SU-DHL-6 (cell line): Measurements from ENCODE around the gene SYTL5.

Experiments used
- H2AFZ ChIP-seq: fragments of 200-600 bp; sonication (generic); 2 replicates; pipeline ENCODE4 v1.6.1; 2014; ENCODE audit warnings: low read depth, mild to moderate bottlenecking, moderate library complexity, mixed read lengths, antibody characterized with exemption, low read length; ENCODE audit not compliant: severe bottlenecking
- H3F3A ChIP-seq: fragments of 200-600 bp; shearing (Covaris generic); 2 replicates; pipeline ENCODE4 v1.6.0; 2016; ENCODE audit warnings: antibody characterized with exemption, mild to moderate bottlenecking; ENCODE audit not compliant: insufficient read depth
- H3K27ac ChIP-seq: fragments of 200-600 bp; sonication (generic); 2 replicates; pipeline ENCODE4 v1.5.1; 2016; ENCODE audit warnings: low read depth, mild to moderate bottlenecking, low read length, moderate library complexity, mixed read lengths
- H3K27me3 ChIP-seq: fragments of 200-600 bp; sonication (generic), shearing (Covaris generic); 2 replicates; pipeline ENCODE4 v1.6.0; 2014; ENCODE audit warnings: mild to moderate bottlenecking, low read length
- H3K36me3 ChIP-seq: fragments of 200-600 bp; sonication (generic); 2 replicates; pipeline ENCODE4 v1.6.1; 2014; ENCODE audit warnings: mild to moderate bottlenecking, low read length, mixed read lengths
- H3K4me2 ChIP-seq: fragments of 300-600, 200-600 bp; shearing (Covaris generic), sonication (generic); 2 replicates; pipeline ENCODE4 v1.6.0; 2014; ENCODE audit warnings: low read length, low read depth, mild to moderate bottlenecking; ENCODE audit not compliant: poor library complexity, severe bottlenecking
- H3K4me3 ChIP-seq: fragments of 200-600 bp; sonication (generic); 2 replicates; pipeline ENCODE4 v1.5.1; 2014; ENCODE audit warnings: antibody characterized with exemption, low read length, mild to moderate bottlenecking, mixed read lengths; ENCODE audit not compliant: insufficient read depth, poor library complexity, severe bottlenecking
- H3K79me2 ChIP-seq: fragments of 200-600 bp; sonication (generic); 2 replicates; pipeline ENCODE4 v1.6.1; 2014; ENCODE audit warnings: mild to moderate bottlenecking, low read length, moderate library complexity; ENCODE audit not compliant: insufficient read depth
- H3K9ac ChIP-seq: fragments of 200-600 bp; sonication (generic); 2 replicates; pipeline ENCODE4 v1.7.0; 2014; ENCODE audit warnings: mild to moderate bottlenecking, low read length
- H3K9me2 ChIP-seq: fragments of 200-600 bp; sonication (generic); replicated peaks from 2 replicates; pipeline ENCODE4 v1.6.1; 2014; ENCODE audit warnings: low read length; ENCODE audit not compliant: insufficient read depth
- H3K9me3 ChIP-seq: fragments of 200-600 bp; sonication (generic); 2 replicates; pipeline ENCODE4 v1.6.1; 2014; ENCODE audit warnings: low read length, mixed read lengths; ENCODE audit not compliant: insufficient read depth
- H4K20me1 ChIP-seq: fragments of 200-600 bp; sonication (generic); 2 replicates; pipeline ENCODE4 v1.6.1; 2014; ENCODE audit warnings: low read depth, mild to moderate bottlenecking, antibody characterized with exemption, low read length, moderate library complexity, mixed read lengths
- CTCF ChIP-seq: fragments of 200-600 bp; sonication (generic); IDR thresholded peaks from one replicate; pipeline ENCODE4 v1.5.1; 2017; ENCODE audit warnings: antibody characterized with exemption, mild to moderate bottlenecking, low read length, moderate library complexity; ENCODE audit not compliant: insufficient read depth, poor library complexity, severe bottlenecking
- EZH2phosphoT487 ChIP-seq: fragments of 200-600 bp; sonication (generic), shearing (Covaris generic); conservative IDR thresholded peaks from 2 replicates; pipeline ENCODE4 v1.6.1; 2018; ENCODE audit warnings: mild to moderate bottlenecking, antibody characterized with exemption, low read length, moderate library complexity, mixed read lengths

SYTL5 gene

GRCh38 chrX:38006291-38006690, at the start of gene SYTL5:
Gene SYTL5 (plus strand): TSS chrX:38006553. CDS start chrX:38033890, 27,337 bp downstream.
- Histone ChIP-seq H3K27me3 (no peaks in the 10 kb centered on the region), H3F3A (no peaks in the 10 kb centered on the region), H3K36me3 (no peaks in the 10 kb centered on the region), H3K27ac (no peak within 1 kb of the TSS), H3K9ac (no peak within 1 kb of the TSS), H2AFZ (no peak within 1 kb of the TSS), H3K79me2 (no peaks in the 10 kb centered on the region), H3K4me2 (no peak within 1 kb of the TSS), H4K20me1 (no peaks in the 10 kb centered on the region), H3K9me3 (no peaks in the 10 kb centered on the region), H3K4me3 (no peak within 1 kb of the TSS), H3K9me2 (no peaks in the 10 kb centered on the region)
- TF ChIP-seq CTCF (no peak), EZH2phosphoT487 (no peak)

- TF ChIP-seq EZH2phosphoT487: no peak
- no peak for TF ChIP-seq CTCF
- H3K27ac ChIP-seq: no peak overlapping the region
- H3K9me2 ChIP-seq: no peaks in the 10 kb centered on the region
- no peak overlapping the region for H3K4me3 ChIP-seq
- H3F3A ChIP-seq: no peaks in the 10 kb centered on the region
- H4K20me1 ChIP-seq: no peaks in the 10 kb centered on the region
- H3K36me3 ChIP-seq: no peaks in the 10 kb centered on the region
- H3K4me2 ChIP-seq: no peak overlapping the region
- H3K9me3 ChIP-seq: no peaks in the 10 kb centered on the region
- H3K79me2 ChIP-seq: no peaks in the 10 kb centered on the region
- H2AFZ ChIP-seq: no peak overlapping the region
- H3K27me3 ChIP-seq: no peaks in the 10 kb centered on the region
- no peak overlapping the region for H3K9ac ChIP-seq
These were observed 47.7 kb upstream of the SYTL5 start for GRCh38 chrX:37958525-37959211.

- H3K9ac ChIP-seq: no peak overlapping the region
- no peak overlapping the region for H3K4me2 ChIP-seq
- no peak overlapping the region for H2AFZ ChIP-seq
- H3K4me3 ChIP-seq: no peak overlapping the region
- no peaks in the 10 kb centered on the region for H3K27me3 ChIP-seq
- H3K27ac ChIP-seq: no peak overlapping the region
- no peaks in the 10 kb centered on the region for H3K9me3 ChIP-seq
- no peaks in the 10 kb centered on the region for H3F3A ChIP-seq
- no peaks in the 10 kb centered on the region for H3K79me2 ChIP-seq
- no peaks in the 10 kb centered on the region for H3K36me3 ChIP-seq
- H4K20me1 ChIP-seq: no peaks in the 10 kb centered on the region
- TF ChIP-seq CTCF (no peak), EZH2phosphoT487 (no peak)
- H3K9me2 ChIP-seq: no peaks in the 10 kb centered on the region
These were observed 46.9 kb upstream of the SYTL5 start for GRCh38 chrX:37959212-37960021.
